Heart right ventricle (tissue), 16 donors: ENCODE measurements around the gene CRYAA. TPM values are rescaled to one million over a fixed set of nuclear protein-coding genes. Genes with fewer than 3 reads are reported as not detected.
A peak's percentile ranks its signal among the peaks of the same experiment; 100 is the strongest.
"Not testable (repeated sequence)": the region's sequence is repeated elsewhere in the genome, so short reads cannot be mapped to it uniquely, and the experiment has no call there.

ENCODE experiments used
- ATAC-seq, 8 donors: fragments of 200-7000 bp; cut with Tn5 transposase; one replicate each; pipeline ENCODE4 v1.9.1; 2020; ENCODE audit warnings: mild to moderate bottlenecking in 8 of 8, moderate library complexity in 8 of 8, moderate number of reproducible peaks in 1 of 8
- DNase-seq, 2 donors: peaks; one replicate each; pipeline ENCODE4 v3.0.0-alpha.2; 2020
- H3K27ac ChIP-seq, 10 donors: fragments of 200-600 bp; sonication (generic) in 2 of 10; one replicate each; pipeline versions ENCODE4 v1.5.0 to v1.8.0; 2020 to 2022; ENCODE audit warnings: mild to moderate bottlenecking in 3 of 10
- H3K27me3 ChIP-seq, 7 donors: fragments of 200-600 bp; one replicate each; pipeline ENCODE4 v1.8.0; 2021 to 2022; ENCODE audit warnings: mild to moderate bottlenecking in 2 of 7
- H3K36me3 ChIP-seq, 9 donors: fragments of 200-600 bp; sonication (generic) in 1 of 9; one replicate each; pipeline versions ENCODE4 v1.5.0 to v1.8.0; 2020 to 2022; ENCODE audit warnings: mild to moderate bottlenecking in 2 of 9
- H3K4me1 ChIP-seq, 9 donors: fragments of 200-600 bp; sonication (generic) in 1 of 9; one replicate each; pipeline versions ENCODE4 v1.5.0 to v1.8.0; 2020 to 2022; ENCODE audit warnings: mild to moderate bottlenecking in 4 of 9
- H3K4me3 ChIP-seq, 10 donors: fragments of 200-600 bp; sonication (generic) in 2 of 10; one replicate each; pipeline versions ENCODE4 v1.5.0 to v1.8.0; 2020 to 2022; ENCODE audit warnings: mild to moderate bottlenecking in 7 of 10, moderate library complexity in 2 of 10
- H3K9me3 ChIP-seq, 11 donors: fragments of 200-600 bp in 10 of 11; sonication (generic) in 2 of 11; one replicate each; pipeline versions ENCODE4 v1.5.0 to v1.8.0; 2013 to 2022; ENCODE audit warnings: mild to moderate bottlenecking in 2 of 11, control low read depth in 1 of 11, moderate library complexity in 1 of 11
- WGBS, 2 donors: extraction: QIAGEN DNeasy Blood & Tissue Kit; methylation state at CpG; one replicate each; pipeline ENCODE4 v1.1.7; 2013; ENCODE audit warnings: inconsistent platforms in 1 of 2; 5-methylcytosine and 5-hydroxymethylcytosine counted together
- intact Hi-C, 10 donors: fragments of 100-400 bp; cut with DNase I; formaldehyde crosslinking; loops; one replicate each; pipeline versions ENCODE4 v1.11.1 to v1.14.2; 2022
- polyA plus RNA-seq, 2 donors: library from polyadenylated mRNA; stranded (reverse); fragments of 200-250 nt; gene quantifications; one replicate each; pipeline ENCODE4 v1.2.3, GENCODE V29; 2013
- total RNA-seq, 10 donors: library from RNA; stranded (reverse); fragmentation: NEBNext Ultra II Directional in 3 of 10; extraction: Animal tissue kit (Norgen Biotek cat#: 25700) in 3 of 10; gene quantifications; one replicate each; pipeline versions ENCODE4 v1.2.1 to v1.2.4, GENCODE V29; 2021 to 2023
- TF ChIP-seq, protein P1 (sequence below), 9 donors: fragments of 200-600 bp; sonication (generic) in 2 of 9; IDR thresholded peaks; one replicate each; pipeline versions ENCODE4 v1.5.0 to v1.8.0; 2021 to 2022; ENCODE audit warnings: antibody characterized with exemption in 9 of 9, mild to moderate bottlenecking in 5 of 9, moderate library complexity in 1 of 9
- donor health status: Arrhythmogenic right ventricular cardiomyopathy.
- donor health status: ischemic (EF 13 %, LVEDD 7.1; RV severe dilation, severe dysfunction).
- donor health status: healthy with polysubstance abuse.
- donor health status: DM: no; HTN: yes; CAD: no.
- donor health status: DM: no; HTN: no; CAD: no.
- donor health status: ischemic (EF 25% LVEDD 6.9; RV normal size, moderate dysfunction).
- donor health status: ischemic (EF 25% LVEDD 5.7; RV mildly dilated, moderate dysfunction).
- donor health status: healthy.
- donor health status: DM: yes; HTN: yes; CAD: no.
- donor health status: Ischemic cardiomyopathy.
- donor health status: ischemic (EF 35%, LVEDD 5.7; RV mildly dilated, moderate dysfunction).
- donor health status: nonischemic (EF 11% LVEDD 7.7; RV severe dilation, severe dysfunction).
- donor health status: DM: yes; HTN: yes; CAD: no.
- donor health status: PGD.
- donor health status: ischemic (EF 29% LVEDD 5.4; RV normal size, mild dysfunction).
- donor health status: nonischemic (EF 23%, LVEDD 6.1; RV moderate dilation, normal function).

CRYAA gene
- total and polyA plus RNA-seq, 12 donors: not detected

DNA sequence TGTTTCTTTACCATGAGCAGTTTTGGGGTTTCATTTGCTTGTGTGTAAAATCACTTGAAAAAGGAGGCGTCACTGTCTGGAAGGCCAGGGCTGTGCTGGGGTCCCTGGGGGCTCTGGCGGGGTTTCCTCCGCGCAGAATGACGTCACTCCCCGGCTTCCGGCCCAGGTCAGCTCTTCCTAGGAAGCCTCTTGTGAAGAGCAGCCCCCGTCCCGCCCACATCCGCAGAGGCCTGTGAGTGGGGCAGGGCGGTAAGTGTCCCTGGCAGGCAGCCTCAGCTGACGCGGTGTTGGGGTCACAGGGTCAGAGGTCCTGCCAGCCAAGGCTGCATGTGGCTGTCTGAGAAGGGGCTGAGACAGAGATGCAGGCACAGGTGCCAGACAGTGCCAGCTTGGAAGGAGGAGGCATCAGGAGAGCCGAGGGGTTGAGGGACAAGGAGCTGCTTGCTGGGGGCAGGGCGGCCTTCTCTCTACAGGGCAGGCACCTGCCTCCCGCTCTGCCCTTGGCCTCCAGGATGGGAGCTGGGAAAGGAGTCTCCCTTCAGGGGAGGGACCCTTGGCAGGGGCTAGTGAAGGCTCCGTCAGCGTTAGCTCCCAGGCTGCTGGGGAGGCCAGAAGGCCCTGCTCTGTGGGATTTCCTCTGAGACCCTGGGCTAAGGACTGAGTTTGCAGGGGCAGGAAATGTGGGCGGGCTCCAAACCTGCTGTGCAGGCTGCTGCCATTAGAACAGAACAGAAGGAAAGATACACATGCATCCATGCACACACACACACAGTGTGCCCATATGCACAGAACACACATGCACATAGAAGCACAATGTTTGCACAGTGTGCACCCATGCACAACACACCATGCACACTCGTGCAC is 8.5 kb downstream of the CRYAA start:
- H3K9me3 ChIP-seq, H3K27me3 ChIP-seq, H3K27ac ChIP-seq, DNase-seq, H3K4me3 ChIP-seq, H3K4me1 ChIP-seq, intact Hi-C loops, H3K36me3 ChIP-seq: not testable (repeated sequence)
- WGBS, 2 donors: no CpG with 5 or more reads among the region's 20 CpGs
- peak; percentile 85 to 94 (median 89) for ATAC-seq

DNA sequence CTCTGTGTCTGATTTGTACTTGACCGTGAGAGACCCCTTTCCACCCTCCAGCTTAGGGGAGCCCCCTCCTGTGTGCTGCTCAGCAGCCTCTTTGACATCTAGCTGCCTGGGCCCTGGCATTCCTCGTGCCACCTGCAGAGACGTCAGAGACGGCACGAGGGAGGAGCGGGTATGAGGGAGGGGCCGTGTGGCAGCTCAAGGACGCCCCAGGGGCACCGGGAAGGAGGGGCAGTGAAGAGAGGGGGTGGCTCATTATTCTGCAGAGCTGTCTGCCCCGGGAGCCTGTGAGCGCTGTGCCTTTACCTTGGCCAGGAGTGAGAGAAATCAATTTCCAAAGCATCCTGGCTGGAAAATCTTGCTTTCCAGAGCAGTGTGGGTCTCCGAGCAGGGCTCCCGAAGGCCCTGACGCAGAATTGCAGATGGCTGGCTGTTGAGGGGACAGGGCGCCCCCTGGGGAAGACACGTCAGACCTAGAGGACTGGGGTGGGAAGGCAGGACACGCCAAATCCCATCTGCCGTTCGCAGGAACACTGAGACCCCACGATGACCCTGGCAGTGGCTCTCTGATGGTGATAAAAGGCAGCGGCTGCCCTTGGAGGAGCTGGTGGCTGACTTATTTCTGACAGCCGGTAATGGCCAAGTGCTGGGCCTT is 9.5 kb downstream of the CRYAA start:
- H3K27me3 ChIP-seq, DNase-seq, intact Hi-C loops, H3K27ac ChIP-seq, H3K4me1 ChIP-seq, H3K4me3 ChIP-seq, H3K36me3 ChIP-seq, H3K9me3 ChIP-seq: not testable (repeated sequence)
- peak in 5 of 8 donors; percentile 3 to 29 (median 20) for ATAC-seq
- no CpG with 5 or more reads among the region's 22 CpGs for WGBS, 2 donors

- H3K4me1 ChIP-seq, ATAC-seq, H3K9me3 ChIP-seq, H3K27me3 ChIP-seq, H3K4me3 ChIP-seq, DNase-seq, H3K36me3 ChIP-seq, H3K27ac ChIP-seq, intact Hi-C loops: not testable (repeated sequence)
- WGBS, 2 donors: no CpG with 5 or more reads among the region's 15 CpGs
Observed at GRCh38 chr21:43181033-43181432, 12.2 kb downstream of the CRYAA start.

DNA sequence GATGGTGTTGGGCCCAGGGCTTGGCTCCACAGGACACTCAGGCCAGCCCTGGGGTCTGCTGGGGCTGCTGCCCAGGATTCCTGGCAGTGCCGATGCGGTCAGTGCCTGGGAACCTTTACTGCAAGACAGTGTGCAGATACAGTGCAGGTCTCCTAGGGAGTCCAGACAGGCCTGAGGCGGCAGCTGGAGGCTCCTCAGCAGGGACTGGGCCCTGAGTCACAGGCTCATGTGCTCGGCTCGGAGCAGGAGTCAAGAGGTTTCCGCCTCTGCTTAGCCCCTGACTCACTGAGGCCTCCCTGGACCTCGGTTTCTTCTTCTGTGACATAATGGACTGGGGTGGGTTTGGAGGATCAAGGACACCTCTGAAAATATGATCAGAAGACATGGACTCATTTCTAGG is 18.5 kb downstream of the CRYAA start:
- intact Hi-C loops, H3K27me3 ChIP-seq, H3K4me1 ChIP-seq, H3K9me3 ChIP-seq, ATAC-seq, H3K36me3 ChIP-seq, H3K4me3 ChIP-seq, H3K27ac ChIP-seq, DNase-seq: not testable (repeated sequence)
- 86% methylated on average over 1 of the region's 7 CpGs; no CpG with 5 or more reads in 1 of the 2 donors for WGBS, 2 donors

DNA sequence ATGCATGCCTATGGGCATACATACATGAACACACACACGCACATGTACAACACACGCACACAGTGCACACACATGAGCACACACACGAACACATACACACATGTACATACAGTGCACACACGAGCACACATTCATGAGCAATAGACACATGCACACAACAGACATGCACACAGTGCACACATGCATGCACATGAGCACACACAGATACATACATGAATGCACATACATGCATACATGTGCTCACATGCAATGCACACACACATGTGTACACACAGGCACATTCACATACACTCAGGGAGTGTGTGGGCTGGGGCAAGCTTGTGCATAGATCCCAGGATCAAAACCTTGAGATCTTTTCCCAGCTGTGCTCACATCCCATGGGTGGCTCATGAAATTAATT is 18.9 kb downstream of the CRYAA start:
- TF ChIP-seq, protein P1, sequence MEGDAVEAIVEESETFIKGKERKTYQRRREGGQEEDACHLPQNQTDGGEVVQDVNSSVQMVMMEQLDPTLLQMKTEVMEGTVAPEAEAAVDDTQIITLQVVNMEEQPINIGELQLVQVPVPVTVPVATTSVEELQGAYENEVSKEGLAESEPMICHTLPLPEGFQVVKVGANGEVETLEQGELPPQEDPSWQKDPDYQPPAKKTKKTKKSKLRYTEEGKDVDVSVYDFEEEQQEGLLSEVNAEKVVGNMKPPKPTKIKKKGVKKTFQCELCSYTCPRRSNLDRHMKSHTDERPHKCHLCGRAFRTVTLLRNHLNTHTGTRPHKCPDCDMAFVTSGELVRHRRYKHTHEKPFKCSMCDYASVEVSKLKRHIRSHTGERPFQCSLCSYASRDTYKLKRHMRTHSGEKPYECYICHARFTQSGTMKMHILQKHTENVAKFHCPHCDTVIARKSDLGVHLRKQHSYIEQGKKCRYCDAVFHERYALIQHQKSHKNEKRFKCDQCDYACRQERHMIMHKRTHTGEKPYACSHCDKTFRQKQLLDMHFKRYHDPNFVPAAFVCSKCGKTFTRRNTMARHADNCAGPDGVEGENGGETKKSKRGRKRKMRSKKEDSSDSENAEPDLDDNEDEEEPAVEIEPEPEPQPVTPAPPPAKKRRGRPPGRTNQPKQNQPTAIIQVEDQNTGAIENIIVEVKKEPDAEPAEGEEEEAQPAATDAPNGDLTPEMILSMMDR (IDR thresholded peaks at IDR 0.05): no peak
- intact Hi-C loops: no loop called here
- DNase-seq (no peak), ATAC-seq (peak in 1 of 8 donors; percentile 36)
- Histone ChIP-seq H3K4me1 (peaks cover 0 to 6% (median 0%) of the 10 kb centered on the region in 9 donors), H3K36me3 (no peaks in the 10 kb centered on the region), H3K27me3 (peaks cover 0 to 3% (median 0%) of the 10 kb centered on the region in 7 donors), H3K9me3 (no peaks in the 10 kb centered on the region), H3K4me3 (no peak overlapping the region), H3K27ac (no peak overlapping the region)
- WGBS, 2 donors: 95% methylated on average over 4 of the region's 4 CpGs

DNA sequence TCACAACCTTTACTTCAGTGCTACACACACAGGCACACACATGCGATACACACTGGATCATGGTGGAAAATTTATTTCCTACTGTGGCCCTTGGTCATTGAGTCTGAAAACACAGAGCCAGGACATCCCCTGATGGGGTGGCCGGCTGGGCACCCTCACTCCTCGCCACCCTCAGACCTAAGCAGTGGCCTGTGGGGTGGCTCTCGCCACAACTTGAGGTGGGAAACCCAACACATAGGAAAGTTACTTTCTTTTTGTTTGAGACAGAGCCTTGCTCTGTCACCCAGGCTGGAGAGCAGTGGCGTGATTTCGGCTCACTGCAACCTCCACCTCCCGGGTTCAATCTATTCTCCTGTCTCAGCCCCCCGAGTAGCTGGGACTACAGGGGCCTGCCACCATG is 19.4 kb downstream of the CRYAA start:
- ATAC-seq (no peak), DNase-seq (no peak)
- H3K9me3 ChIP-seq: no peaks in the 10 kb centered on the region
- peaks cover 0 to 3% (median 0%) of the 10 kb centered on the region in 7 donors for H3K27me3 ChIP-seq
- WGBS, 2 donors: 95 to 97% methylated on average over 8 of the region's 8 CpGs
- no peak overlapping the region for H3K27ac ChIP-seq
- intact Hi-C loops: no loop called here
- TF ChIP-seq, protein P1 (IDR thresholded peaks at IDR 0.05): no peak
- H3K36me3 ChIP-seq: no peaks in the 10 kb centered on the region
- H3K4me3 ChIP-seq: no peak overlapping the region
- peaks cover 0 to 6% (median 0%) of the 10 kb centered on the region in 9 donors for H3K4me1 ChIP-seq
